Kasumi-1 (cell line): ENCODE measurements around the gene ITGB5.

ENCODE experiments used
- DNase-seq, 2 experiments: peaks; one replicate each; lab custom pipeline; 2025; lab: John Stamatoyannopoulos, UW

Gene ITGB5

DNA sequence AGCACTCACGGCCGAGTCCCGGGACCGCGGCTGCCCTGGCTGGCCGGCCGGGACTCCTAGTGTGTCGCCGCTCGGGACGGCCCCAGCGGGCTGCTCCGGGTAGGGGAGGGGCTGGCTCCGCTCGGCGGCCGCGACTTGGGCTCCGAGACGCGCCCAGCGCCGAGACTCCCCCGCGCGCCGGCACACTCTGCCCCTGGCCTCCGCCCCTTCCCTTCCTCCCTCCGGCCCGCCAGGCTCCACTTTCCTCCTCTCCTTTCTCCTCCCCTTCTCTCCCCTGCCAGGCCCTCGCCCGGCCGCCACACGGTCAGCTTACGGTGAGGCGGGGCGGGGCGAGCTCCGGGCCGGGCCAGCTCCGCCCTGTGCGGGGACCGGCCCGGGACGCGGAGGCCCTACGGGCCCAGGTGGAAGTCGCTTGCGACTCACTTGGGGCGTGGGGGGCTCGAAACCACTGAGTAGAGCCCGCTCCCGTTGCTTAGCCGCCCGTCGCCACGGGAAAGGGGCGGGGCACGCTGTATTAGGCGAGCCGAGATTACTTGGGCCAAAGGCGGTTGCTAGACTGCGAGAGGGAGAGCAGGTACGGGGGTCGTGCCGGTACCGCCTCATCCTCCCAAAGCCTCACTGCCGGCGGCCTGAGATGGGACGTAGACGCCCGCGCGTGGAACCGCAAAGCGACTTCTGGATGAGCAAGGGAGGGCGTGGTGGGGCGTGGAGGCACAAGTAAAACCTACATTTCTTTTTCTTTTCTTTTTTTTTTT lies at the start of gene ITGB5:
TSS of gene ITGB5 (minus strand) at position 189 of the 755 bp plus-strand sequence. CDS start 365 bp downstream, outside the sequence.
- peak; percentile 4 to 9 for DNase-seq

- no peak for DNase-seq
Measured at GRCh38 chr3:124935794-124936542, 48.8 kb upstream of the ITGB5 start.

DNA sequence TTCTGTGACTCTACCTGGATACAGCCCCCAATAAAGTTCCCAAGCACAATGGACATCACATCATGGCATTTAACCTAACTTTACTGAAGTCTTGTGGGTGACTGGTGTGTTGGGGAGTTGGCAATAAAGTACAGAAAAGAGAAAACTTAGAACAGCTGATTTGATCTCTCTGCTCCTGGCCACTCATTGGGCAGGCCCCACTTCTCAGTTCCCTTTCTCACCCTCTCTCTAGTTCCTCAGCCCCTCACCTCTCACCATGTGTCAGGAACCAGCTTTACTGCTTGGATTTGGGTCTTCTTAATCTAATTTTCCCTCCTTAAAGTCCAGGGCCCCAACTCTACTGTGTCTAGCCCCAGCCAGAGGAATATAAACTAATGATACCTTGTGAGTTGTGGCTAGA lies 48.1 kb upstream of the ITGB5 start:
- no peak for DNase-seq

- DNase-seq, result no peak
Measured at GRCh38 chr3:124934577-124934976, 47.4 kb upstream of the ITGB5 start, which contains the start of gene MUC13. Gene MUC13 (minus strand): TSS chr3:124934751. CDS start chr3:124934712, 39 bp downstream.

DNA sequence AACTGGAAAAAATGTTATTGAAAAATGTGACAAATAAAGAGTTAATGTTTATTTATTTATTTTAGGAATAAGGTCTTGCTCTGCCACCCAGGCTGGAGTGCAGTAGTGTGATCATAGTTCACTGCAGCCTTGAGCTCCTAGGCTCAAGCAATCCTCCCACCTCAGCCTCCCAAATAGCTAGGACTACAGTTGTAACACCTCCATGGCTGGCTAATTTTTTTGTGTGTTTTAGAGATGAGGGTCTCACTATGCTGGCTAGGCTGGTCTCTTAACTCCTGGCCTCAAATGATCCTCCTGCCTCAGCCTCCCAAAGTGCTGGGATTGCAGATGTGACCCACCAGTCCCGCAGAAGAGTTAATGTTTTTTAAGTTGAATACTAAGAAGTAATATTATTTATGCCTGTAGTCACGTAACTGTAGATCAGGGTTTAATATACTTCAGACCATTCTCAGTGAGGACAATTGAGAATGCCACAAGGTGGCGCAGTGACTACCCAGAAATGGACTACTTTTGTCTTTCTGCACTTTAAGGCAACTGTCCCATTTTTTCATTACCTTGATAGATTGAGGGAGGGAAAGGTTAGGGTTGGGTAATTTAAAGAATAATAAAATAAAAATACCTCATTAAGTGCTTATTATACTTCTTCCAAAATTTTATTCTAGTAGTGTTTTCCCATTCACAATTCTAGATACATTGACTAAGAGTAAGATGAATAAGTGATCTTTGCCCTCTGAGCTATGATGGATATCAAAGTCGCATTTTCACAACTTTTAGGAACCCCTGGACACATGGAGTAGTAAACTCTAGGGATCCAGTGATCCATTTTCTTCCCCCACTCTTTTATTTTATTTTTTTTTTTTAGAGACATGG lies 41.4 kb upstream of the ITGB5 start:
- DNase-seq, result peak; percentile 68 to 86

DNA sequence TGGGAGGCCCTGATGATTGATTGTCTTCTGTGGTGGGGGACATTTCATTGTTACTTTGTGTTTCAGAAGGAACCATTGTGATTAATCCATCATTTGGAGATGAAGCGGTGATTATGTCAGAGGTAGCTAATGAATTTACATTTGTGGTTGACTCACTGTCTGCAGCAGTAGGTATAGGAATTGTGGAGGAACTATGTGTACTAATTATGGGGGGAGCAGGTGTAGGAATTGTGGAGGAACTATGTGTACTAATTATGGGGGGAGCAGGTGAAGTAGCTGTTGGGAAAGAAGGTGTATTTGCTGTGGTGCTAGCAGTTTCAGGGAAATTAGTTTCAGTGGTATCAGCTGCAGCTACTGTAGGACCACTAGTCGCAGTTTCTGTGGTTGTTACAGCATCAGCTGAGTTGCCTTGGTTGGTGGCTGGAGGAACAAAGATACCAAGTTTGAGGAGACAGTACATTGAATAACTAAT lies 40.4 kb upstream of the ITGB5 start:
- DNase-seq, result no peak

DNA sequence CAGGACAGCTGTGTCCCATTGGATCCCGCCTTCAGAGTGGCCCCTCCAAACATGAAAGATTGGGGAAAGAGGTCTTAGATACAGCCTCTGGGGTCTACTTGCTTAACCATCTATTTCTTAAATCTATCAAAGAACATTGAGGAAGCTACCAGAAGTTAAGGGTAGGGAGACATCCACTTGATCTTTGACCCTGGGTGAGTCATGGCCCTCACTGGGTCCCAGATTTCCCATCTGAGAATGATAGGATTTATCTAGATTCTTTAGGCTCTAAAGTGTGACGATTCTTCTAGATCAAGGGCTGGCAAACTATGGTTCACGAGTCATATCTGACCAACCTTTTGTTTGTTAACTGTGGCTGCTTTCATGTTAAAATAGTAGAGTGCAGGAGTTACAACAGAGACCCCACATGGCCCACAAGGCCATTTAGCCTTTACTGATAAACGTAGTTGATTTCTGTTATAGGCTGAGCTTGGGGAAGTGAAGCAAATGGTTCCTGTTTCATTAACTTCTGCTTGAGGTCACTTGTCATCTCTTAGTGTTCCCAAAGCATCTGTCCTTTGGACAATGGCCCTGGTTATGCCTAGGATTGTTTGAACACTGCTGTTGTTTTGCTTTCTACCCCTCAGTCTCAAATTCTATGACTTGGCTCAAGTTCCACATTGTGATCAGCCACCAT lies 39.4 kb upstream of the ITGB5 start:
- no peak for DNase-seq

GRCh38 chr3:124924741-124925140 lies 37.6 kb upstream of the ITGB5 start:
- DNase-seq, result no peak

DNA sequence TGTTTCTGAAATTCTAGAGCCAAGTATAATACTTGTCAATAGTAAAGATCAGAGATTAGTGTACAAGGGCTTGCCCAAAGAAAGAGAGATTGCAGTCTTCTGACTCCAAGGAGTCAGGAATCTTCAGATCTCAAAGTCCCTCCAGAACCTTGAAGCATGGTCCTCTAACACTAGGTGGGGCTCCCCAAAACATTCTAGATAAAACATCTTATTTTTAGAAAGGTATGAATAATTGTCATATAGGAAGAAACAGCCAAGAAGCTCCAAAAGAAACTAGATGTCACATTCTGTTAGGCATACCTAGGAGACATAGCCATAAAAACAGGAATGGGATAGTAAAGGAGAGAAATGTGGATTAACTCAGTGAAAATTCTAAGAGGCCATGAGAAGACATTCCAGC lies 36.7 kb upstream of the ITGB5 start:
- DNase-seq, result peak in 1 of 2 experiments; percentile 4

DNA sequence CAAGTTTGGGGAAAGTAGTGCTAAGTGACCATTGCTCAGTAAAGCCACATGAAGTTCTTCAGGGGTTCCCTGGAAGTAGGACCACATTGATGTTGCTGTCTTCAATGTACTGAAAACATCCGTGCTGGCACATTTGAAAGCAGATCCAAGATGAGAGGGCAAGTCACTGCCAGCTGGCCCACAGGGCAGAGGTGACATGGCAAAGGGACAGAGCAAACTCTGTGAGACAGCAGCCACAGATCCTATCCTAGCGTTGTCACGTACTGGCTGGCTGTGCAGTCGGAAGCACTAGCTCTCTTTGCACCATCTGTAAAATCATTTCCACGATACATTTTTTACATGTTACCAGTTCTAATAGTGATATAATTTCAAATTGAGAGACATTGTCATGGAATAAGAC lies 33.6 kb upstream of the ITGB5 start:
- no peak for DNase-seq

- no peak for DNase-seq
Measured at GRCh38 chr3:124919756-124920155, 32.6 kb upstream of the ITGB5 start.

DNA sequence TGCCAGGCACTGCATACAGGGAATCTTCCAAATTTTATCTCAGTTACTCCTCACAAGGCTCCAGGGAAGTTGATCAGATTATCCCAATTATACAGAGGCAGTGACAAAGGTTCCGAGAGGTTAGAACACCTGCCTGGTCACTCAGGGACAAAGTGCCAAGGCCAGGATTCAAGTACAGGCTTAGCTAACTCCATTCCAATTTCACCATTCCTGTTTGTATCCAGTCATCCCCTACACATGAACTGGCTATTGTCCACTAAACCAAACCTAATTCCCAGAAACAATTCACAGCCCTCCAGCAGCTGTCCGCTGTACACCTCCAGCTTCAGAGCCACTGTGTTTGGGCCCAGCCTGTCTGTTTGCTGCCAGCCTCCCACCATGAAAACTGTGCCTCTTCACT lies 31.4 kb upstream of the ITGB5 start:
- no peak for DNase-seq

GRCh38 chr3:124916837-124917409 lies 29.8 kb upstream of the ITGB5 start:
- no peak for DNase-seq

- no peak for DNase-seq
Measured at GRCh38 chr3:124915254-124915653, 28.1 kb upstream of the ITGB5 start.

GRCh38 chr3:124907957-124908356 lies 20.8 kb upstream of the ITGB5 start:
- no peak for DNase-seq

DNA sequence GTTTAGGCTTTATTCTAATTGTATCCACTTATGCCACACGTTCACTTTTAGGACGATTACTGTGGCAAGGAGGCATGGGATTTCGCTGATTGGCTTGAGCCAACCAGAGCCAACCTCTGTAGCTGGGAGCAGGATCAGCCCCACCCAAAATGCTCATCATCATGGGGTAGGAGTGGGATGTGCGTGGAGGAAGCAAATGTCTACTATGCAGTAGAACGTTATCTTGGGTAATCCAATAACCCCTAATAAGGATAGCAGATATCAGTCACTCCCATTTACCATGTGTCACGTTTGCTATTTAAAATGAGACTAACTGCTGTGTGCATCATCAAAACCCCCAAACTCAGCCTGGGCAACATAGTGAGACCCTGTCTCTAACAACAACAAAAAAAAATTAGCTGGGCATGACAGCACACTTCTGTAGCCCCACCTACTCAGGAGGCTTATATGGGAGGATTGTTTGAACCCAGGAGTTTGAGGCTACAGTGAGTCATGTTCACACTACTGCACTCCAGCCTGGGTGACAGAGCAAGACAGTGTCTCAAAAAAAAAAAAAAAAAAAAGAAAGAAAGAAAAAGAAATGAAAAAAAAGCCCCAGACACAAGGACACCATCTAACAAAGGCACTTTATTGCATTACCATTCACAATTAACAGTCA lies 17.8 kb upstream of the ITGB5 start:
- DNase-seq, result no peak

GRCh38 chr3:124903896-124904834 lies 17.0 kb upstream of the ITGB5 start:
- no peak for DNase-seq

DNA sequence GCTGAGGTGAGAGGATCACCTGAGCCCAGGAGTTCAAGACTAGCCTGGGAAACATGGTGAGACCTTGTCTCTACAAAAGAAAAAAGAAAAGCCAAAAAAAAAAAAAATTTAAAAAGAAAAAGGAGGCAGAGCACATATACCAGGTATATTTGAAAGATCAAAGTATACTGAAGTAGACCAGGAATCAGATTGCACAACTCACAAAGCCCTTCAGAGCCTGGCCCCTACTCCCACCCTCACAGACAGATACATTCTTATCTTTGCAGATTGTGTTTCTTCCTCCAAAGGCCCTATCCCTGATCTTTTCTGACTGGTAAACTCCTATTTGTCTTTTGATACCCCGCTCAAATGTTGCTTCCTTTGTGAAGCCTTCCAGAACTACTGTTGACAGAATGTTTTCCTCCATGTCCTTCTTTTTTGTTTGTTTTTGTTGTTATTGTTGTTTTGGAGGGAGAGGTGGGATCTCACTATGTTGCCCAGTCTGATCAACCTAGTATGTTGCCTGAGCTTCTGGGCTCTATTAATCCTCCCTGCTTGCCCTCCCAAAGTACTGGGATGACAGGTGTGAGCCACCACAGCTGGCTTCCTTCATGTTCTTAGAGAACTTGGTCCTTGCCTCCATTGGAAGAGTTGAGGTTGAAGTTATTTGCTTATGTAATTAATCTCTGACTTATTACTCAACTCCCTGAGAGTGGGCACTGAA lies 9.8 kb upstream of the ITGB5 start:
- DNase-seq, result no peak

DNA sequence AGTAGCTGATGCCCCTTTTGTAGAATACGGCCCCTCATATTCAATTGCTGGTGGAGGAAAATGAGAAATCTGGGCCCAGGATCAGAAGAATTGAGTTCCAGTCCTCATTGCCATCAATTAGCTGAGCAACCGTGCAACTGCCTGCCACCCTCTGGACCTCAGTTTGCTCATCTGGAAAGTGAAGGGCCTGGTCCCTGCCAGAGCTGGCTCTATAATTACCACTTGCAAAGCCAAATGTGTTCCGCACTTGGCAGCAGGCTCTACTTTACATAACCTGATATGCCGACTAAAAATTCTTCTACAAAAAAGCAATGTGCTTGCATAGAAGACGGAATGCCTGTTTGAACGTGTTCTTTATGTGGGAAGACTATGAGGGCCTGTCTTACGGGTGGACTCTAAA lies 8.6 kb upstream of the ITGB5 start:
- DNase-seq, result no peak
